GM18520 (cell line): ENCODE results near the gene LCOR.
A peak's percentile ranks its signal among the peaks of the same experiment; 100 is the strongest.
"Not testable (repeated sequence)": the region's sequence is repeated elsewhere in the genome, so short reads cannot be mapped to it uniquely, and the experiment has no call there.

Source experiments
- ATAC-seq: cut with Tn5 transposase; IDR thresholded peaks from one replicate; pipeline ENCODE4 v1.9.1; 2021; ENCODE audit not compliant: unreplicated experiment

Gene LCOR

GRCh38 chr10:96838529-96838928 is 6.4 kb downstream of the LCOR start:
- no peak for ATAC-seq

DNA sequence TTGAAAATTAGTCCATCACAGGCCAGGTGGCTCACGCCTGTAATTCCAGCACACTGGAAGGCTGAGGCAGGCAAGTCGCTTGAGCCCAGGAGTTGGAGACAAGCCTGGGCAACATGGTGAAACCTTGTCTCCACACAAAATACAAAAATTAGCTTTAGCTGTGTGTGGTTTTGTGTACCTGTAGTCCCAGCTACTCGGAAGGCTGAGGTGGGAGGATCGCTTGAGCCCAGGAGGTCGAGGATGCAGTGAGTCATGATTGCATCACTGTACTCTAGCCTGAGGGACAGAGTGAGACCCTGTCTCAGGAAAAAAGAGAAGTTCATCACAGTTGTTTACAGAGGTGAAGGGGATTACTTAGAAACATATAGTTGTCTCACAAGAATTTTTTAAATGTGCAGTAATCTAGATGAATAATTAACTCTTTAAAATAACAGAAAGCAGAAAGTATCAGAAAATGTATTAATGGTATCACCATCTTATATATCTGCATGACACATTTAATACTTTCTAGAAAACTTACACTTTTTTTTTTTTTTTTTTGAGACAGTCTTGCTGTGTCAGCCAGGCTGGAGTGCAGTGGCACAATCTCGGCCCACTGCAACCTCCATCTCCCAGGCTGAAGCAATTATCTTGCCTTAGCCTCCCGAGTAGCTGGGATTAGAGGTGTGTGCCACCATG is 8.9 kb downstream of the LCOR start:
- ATAC-seq = no peak

DNA sequence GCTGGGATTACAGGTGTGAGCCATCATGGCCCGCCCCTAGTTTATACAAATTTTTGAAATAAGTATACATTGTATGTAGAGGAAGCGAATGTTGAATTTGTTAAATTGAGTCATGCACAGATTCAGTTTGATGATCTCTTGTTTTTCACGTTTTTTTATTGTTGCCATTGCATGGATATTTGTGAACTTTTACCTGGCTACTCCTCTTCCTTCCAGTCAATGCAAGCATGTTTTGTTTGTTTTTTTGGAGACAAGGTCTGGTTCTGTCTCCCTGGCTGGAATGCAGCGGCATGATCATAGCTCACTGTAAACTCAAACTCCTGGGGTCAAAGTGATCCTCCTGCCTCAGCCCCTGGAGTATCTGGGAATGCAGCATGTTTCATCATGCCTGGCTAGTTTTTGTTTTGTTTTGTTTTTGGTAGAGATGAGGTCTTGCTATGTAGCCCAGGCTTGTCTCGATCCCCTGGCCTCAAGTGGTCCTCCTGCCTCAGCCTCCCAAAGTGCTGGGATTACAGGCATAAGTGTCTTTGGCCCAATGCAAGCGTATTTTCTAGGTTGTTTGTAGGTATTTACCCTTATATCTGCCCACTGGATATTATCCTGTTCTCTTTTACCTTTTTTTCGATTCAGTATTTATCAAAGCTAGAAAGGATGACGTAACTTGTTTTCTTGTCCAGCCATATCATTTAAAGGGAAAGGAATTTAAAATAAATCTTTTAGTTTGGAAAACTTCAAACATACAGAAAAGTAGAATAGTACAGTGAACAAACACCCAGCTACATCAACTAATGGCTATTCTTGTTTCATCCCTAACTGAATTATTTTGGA is 11.0 kb downstream of the LCOR start:
- no peak for ATAC-seq

DNA sequence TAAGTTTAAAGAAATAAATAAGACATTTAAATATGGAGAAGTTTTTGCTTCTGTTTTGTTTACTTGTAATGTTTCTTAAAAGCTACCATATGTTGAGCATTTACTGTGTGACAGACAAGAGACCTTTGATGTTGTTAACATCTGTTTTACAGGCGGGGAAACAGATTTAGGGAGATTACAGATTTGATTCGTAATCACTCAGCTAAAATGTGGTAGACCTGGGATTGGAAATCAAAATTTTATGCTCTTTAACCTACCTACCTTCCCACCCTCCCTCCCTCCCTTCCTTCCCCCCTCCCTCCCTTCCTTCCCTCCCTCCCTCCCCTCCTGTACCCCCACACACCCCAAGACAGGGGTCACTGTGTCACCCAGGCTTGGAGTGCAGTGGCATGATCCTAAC is 11.7 kb downstream of the LCOR start:
- ATAC-seq = no peak

- ATAC-seq = no peak
These were observed 14.3 kb downstream of the LCOR start for GRCh38 chr10:96846395-96846794.

DNA sequence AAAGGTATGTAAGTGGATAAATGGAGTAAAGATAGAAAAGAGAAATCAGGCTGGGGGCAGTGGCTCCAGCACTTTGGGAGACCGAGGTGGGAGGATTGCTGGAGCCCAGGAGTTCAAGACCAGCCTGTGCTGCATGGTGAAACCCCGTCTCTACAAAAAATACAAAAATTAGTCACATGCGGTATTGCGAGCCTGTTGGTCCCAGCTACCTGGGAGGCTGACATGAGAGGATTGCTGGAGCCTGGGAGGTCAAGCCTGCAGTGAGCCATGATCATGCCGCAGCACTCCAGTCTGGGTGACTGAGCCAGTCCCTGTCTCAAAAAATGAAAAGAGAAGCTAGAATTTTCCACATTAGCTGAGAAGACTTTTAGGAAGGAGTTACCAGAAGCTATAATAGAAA is 14.8 kb downstream of the LCOR start:
- ATAC-seq = no peak

DNA sequence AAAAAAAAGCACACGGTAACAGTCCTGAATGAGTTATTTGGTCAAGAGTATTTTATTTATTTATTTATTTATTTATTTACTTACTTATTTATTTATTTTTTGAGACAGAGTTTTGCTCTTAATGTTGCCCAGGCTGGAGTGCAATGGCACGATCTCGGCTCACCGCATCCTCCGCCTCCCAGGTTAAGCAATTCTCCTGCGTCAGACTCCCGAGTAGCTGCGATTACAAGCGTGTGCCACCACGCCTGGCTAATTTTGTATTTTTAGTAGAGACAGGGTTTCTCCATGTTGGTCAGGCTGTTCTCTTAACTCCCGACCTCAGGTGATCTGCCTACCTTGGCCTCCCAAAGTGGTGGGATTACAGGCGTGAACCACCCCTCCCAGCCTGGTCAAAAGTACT is 15.3 kb downstream of the LCOR start:
- ATAC-seq = not testable (repeated sequence)

- ATAC-seq = no peak
These were observed 18.0 kb downstream of the LCOR start for GRCh38 chr10:96850113-96850512.

GRCh38 chr10:96850825-96851224 is 18.7 kb downstream of the LCOR start:
- no peak for ATAC-seq

DNA sequence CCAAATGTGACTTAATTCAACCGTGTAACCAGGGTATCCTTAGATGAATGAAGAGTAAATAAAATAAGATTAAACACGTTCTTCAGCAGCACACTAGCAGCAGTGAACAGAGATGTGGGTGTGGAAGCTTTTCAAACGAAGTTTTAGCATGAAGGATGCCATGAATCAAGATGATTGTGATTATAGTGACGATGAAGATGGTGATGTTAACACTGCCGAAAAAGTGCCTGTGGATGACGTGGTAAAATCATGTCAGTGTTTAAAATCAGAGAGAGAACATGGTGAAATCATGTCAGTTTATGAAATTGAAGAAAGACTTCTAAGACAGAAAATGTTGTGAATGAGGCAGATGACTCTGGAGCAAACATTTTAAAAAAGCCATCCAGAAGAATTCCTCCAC is 19.2 kb downstream of the LCOR start:
- no peak for ATAC-seq

DNA sequence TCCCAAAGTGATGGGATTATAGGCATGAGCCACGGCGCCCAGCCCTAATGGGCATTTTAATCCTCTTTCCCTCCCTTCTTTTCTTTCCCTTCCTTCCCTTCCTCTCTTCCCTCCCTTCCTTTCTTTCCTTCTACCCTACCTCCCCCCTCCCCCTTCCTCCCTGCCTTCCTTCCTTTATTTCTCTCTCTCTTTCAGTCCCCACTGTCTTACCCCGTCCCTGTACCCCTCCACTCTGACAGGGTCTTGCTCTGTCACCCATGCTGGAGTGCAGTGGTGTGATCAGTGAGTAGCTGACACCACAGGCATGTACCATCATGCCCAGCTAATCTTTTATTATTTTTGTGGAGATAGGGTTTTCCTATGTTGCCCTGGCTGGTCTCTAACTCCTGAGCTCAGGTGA is 24.2 kb downstream of the LCOR start:
- no peak for ATAC-seq

DNA sequence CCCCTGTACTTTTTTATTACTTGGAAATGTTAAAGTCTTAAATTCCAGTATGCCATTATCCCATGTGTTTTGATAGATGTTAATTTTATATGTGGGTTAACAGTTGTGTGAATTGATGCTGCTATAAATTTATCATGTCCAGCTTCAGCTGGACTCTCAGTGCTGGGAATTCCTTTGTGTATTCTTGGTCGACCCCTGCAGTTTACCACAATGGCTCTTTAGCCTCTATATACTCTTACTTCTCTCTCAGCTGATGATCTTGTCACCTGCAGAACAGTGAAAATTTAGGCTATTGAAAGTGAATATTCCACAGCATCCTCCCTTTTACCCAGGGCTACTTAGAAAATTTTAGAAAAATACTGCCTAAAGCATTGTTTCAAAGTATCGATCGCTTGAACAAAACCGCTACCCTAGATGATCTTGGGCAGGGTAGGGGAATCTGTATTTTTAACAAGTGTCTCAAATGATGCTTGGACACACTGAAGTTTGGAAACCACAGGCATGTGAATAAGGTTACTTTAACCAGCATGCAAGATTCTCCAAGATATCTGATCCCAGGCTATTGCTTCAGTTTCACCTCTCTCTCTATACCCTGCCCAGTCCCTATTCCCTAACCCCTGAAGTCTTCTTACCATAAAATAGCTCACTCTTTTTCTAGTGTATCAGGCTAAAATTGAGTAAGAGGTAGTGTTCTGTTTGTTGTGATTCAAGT is 25.4 kb downstream of the LCOR start:
- no peak for ATAC-seq

- no peak for ATAC-seq
These were observed 26.1 kb downstream of the LCOR start for GRCh38 chr10:96858038-96858705.

DNA sequence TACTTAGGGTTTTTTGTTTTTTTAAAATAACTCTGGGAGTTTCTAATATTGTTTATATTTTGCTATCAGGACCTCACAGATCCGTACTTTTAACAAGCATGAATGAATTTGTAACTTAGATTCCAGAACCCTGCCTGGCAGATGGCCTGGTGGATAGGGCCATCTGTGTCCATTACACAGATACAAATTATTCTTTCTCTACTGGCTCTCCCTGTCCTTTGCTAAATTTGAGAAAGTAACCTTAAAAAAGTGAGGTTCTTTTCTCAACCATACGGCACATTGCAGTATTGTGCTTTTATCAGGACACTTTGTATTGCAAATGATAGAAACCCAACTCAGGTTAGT is 26.6 kb downstream of the LCOR start:
- no peak for ATAC-seq

- ATAC-seq = peak; percentile 36
These were observed 28.7 kb downstream of the LCOR start for GRCh38 chr10:96860631-96861277.

DNA sequence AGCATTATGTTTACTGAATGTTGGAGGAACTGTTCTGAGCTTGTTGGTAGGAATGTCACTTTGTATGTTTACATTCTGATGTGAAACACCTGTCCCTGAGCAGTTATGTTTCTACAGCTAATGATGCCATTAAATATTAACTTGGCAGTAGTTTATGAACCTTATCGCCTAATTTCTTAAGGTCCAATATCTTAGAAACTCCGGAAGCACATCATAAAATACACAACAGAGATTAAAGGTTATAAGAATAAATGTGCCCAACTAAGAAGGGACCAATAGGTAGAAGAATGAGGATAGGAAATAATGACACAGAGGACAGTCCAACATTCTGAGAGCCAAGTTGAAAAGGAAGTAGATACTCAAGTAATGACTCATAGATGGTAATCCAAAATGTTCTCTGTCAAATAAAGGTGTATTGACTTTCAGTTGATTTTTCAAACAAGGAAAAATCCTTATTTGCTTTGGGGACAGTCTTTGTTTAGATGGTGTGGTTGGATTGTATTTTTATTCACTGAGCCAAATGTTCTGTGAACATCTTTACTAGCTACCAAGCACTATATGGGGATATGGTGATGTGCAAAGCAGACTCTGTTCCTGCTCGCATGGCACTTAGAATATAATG is 31.9 kb downstream of the LCOR start:
- no peak for ATAC-seq

DNA sequence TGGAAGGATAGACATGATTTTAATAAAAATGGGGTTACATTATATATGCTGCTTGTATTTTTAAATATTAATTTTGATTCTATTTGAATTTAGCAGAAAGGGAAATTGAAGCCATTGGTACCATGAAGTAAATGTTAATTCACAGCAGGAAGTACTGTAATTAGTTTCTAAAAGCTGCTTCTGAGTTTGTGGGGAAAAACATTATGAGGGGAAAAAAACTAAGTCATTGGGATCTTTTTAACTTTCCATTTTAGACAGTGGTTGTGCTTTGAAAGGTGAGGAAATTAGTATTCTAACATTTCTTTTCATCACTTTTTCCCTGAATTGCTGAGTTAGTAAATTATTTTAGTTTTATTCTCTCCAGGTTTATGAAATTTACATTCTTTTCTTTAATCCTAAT is 41.0 kb downstream of the LCOR start:
- no peak for ATAC-seq

DNA sequence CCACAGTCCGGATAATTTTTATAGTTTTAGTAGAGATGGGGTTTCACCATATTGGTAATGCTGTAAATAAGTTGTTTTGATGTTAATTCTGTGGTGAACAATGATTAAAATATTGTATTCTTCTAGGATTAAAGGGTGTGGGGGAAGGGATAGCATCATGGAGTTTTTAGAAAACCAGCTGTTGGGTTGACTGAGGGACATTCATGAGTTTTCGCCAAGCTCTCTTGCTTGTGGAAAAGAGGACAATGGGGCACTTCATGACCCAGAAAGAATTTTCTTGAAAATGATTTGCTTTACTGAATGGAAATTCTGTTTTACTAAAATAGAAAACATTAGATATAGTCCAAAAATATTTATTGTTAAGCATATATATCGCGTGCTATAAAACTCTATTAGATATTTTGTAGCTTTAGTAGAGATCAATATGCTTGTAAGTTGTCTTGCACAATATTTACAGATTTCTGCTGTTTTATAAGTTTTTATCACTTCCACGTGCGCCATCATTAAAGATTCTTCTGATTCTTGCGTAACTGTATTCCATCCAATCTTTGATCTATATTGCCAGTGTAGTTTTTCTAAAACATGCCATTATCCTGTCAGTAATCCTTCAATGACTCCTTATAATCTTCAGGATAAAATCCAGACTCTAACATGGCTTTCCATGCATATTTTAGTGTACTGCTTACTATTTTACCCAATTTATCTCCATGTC is 41.8 kb downstream of the LCOR start:
- ATAC-seq = no peak

DNA sequence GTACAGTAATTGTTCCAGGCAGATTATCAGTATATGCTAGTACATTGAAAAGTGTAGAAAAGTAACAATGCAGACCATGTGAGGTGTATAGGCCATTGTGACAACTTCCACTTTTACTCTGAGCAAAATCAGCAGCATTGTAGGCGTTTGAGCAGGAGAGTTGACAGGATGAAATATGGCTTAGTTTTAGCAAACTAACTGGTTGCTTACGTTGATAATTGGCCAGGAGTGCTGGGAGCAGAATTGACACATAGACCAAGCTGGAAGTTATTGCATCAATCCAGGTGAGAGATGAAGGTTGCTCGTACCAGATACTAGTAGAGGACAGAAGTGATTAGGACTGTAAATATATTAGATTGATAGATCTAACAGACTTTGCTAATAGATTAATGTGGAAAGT is 46.0 kb downstream of the LCOR start:
- ATAC-seq = no peak

DNA sequence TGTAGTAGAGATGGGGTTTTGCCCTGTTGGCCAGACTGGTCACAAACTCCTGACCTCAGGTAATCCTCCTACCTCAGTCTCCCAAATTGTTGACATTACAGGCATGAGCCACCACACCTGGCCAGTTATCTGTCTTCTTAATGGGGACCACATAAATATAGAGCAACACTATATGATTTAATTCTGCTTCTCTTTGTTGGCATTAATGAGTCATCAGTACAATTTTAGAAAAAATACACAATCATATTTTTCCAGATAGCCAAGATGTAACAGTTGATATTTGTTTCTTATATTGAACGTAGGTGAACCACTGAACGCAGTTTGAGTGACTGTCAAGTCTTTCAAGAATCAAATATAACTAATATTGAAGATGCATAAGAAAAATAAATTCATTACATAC is 48.5 kb downstream of the LCOR start:
- ATAC-seq = no peak
